ENCODE measurements around the gene PEBP1. TPM values are rescaled to one million over a fixed set of nuclear protein-coding genes. Genes with fewer than 3 reads are reported as not detected.

PEBP1 gene
- total and polyA plus RNA-seq, 7 donors, result 202 to 358 (median 270) TPM

DNA sequence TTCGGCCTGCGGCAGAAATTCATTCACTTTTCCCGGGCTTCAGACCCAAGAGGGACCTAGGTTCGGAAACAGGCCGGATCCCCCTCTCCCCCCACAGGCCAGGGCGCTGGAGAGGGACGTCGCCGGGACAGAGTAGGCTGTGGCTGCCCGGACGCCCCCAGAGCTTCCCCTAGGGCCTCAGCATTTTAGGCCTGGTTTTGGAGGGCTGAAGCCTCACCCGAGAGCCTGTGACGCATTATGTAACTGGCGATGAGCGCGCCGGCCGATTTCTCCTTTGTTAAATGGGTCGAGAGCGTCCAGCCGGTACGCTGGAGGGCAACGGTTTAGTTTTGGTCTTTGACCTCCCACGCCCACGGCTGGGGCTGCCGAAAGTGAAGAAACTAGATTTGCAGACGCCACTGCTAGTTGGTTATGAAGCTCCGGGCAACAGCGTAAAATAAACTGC is 657 bp downstream of the PEBP1 start:
- intact Hi-C loops (cut with DNase I), result loop anchor here (5.0 kb wide), 3 partner anchors 51 to 241 kb away; partner anchors contain the start of genes RFC5 and SUDS3
- H3K9me3 ChIP-seq, result no peaks in the 10 kb centered on the region
- H3K36me3 ChIP-seq, result peaks cover 11 to 39% (median 19%) of the 10 kb centered on the region in 4 donors
- H3K4me1 ChIP-seq, result peaks cover 0 to 23% (median 20%) of the 10 kb centered on the region in 4 donors
- no peaks in the 10 kb centered on the region for H3K27me3 ChIP-seq
- H3K27ac ChIP-seq, result peak overlapping the region; percentile 88 to 98 (median 91)
- 1 to 2% methylated on average over 29 of the region's 29 CpGs for WGBS, 2 donors
- peak overlapping the region; percentile 89 to 99 (median 93) for H3K4me3 ChIP-seq
- no peak for TF ChIP-seq EP300 (IDR thresholded peaks at IDR 0.05)
- peak in 2 of 4 donors; percentile 2 to 50 for TF ChIP-seq POLR2AphosphoS5 (IDR thresholded peaks at IDR 0.05)
- DNase-seq, result peak; percentile 75

DNA sequence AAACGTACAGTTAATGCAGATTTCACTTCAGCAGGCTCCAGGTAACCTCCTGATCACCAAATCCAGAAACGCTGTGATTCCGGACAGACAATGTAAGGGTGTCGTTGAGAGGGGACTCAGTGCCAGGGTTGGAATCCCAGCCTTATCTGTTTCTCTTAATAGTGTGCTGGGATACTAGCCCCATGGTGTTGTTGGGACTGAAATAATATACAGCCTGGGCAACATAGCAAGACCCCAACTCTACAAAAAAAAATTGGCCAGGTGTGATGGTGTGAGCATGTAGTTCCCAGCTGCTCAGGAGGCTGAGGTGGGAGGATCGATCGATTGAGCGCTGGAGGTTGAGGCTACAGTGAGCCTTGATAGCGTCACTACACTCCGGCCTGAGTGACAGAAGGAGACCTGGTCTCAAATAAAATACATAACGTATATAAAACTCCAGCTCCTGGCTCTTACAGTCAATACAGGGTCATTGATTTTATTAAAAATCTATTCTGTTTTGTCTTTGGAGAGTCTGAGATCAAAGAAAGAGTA is 1.3 kb downstream of the PEBP1 start:
- H3K27me3 ChIP-seq, result no peaks in the 10 kb centered on the region
- intact Hi-C loops (cut with DNase I), result loop anchor here (5.0 kb wide), 3 partner anchors 50 to 240 kb away; partner anchors contain the start of genes RFC5 and SUDS3
- H3K4me1 ChIP-seq, result peaks cover 0 to 23% (median 20%) of the 10 kb centered on the region in 4 donors
- no peak for DNase-seq
- TF ChIP-seq EP300 (IDR thresholded peaks at IDR 0.05) (no peak), POLR2AphosphoS5 (IDR thresholded peaks at IDR 0.05) (no peak), POLR2A (IDR thresholded peaks at IDR 0.05) (no peak)
- TF ChIP-seq, protein P1, sequence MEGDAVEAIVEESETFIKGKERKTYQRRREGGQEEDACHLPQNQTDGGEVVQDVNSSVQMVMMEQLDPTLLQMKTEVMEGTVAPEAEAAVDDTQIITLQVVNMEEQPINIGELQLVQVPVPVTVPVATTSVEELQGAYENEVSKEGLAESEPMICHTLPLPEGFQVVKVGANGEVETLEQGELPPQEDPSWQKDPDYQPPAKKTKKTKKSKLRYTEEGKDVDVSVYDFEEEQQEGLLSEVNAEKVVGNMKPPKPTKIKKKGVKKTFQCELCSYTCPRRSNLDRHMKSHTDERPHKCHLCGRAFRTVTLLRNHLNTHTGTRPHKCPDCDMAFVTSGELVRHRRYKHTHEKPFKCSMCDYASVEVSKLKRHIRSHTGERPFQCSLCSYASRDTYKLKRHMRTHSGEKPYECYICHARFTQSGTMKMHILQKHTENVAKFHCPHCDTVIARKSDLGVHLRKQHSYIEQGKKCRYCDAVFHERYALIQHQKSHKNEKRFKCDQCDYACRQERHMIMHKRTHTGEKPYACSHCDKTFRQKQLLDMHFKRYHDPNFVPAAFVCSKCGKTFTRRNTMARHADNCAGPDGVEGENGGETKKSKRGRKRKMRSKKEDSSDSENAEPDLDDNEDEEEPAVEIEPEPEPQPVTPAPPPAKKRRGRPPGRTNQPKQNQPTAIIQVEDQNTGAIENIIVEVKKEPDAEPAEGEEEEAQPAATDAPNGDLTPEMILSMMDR (IDR thresholded peaks at IDR 0.05), result no peak
- H3K27ac ChIP-seq, result peak overlapping the region; percentile 88 to 98 (median 91)
- 65 to 80% methylated on average over 10 of the region's 10 CpGs for WGBS, 2 donors
- H3K9me3 ChIP-seq, result no peaks in the 10 kb centered on the region
- peak overlapping the region; percentile 89 to 99 (median 93) for H3K4me3 ChIP-seq
- H3K36me3 ChIP-seq, result peaks cover 11 to 45% (median 22%) of the 10 kb centered on the region in 4 donors

DNA sequence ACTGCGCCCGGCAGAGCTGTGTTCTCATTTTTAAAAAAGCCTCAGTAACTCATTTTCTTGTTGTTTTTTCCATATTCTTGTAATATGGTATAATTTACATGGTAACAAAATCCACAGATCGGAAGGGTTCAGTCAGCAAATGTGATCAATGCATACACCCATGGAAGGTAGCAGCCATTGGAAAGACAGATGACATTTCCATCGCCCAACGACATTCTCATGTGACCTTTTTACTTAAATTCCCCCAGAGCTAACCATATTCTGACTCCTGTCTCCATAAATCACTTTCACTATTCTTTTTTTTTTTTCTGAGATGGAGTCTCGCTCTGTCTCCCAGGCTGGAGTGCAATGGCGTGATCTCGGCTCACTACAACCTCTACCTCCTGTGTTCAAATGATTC is 4.9 kb downstream of the PEBP1 start:
- DNase-seq, result no peak
- H3K9me3 ChIP-seq, result no peaks in the 10 kb centered on the region
- peaks cover 0 to 23% (median 16%) of the 10 kb centered on the region in 4 donors for H3K4me1 ChIP-seq
- H3K4me3 ChIP-seq, result no peak overlapping the region
- no peak for TF ChIP-seq EP300 (IDR thresholded peaks at IDR 0.05)
- no peak for TF ChIP-seq POLR2A (IDR thresholded peaks at IDR 0.05)
- TF ChIP-seq, protein P1 (IDR thresholded peaks at IDR 0.05), result no peak
- no peak for TF ChIP-seq POLR2AphosphoS5 (IDR thresholded peaks at IDR 0.05)
- intact Hi-C loops (cut with DNase I), result no loop called here
- H3K36me3 ChIP-seq, result peaks cover 29 to 81% (median 40%) of the 10 kb centered on the region in 4 donors
- H3K27ac ChIP-seq, result no peak overlapping the region
- 97% methylated on average over 8 of the region's 8 CpGs for WGBS, 2 donors
- no peaks in the 10 kb centered on the region for H3K27me3 ChIP-seq

DNA sequence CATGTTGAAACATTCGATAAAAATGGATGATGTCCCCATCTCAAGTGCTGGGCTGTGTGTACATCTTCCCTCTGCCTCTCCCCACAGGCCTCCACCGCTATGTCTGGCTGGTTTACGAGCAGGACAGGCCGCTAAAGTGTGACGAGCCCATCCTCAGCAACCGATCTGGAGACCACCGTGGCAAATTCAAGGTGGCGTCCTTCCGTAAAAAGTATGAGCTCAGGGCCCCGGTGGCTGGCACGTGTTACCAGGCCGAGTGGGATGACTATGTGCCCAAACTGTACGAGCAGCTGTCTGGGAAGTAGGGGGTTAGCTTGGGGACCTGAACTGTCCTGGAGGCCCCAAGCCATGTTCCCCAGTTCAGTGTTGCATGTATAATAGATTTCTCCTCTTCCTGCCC is 8.6 kb downstream of the PEBP1 start:
- Histone ChIP-seq H3K4me1 (no peaks in the 10 kb centered on the region), H3K4me3 (no peak overlapping the region), H3K27ac (no peak overlapping the region), H3K27me3 (no peaks in the 10 kb centered on the region), H3K36me3 (peaks cover 25 to 97% (median 42%) of the 10 kb centered on the region in 4 donors), H3K9me3 (no peaks in the 10 kb centered on the region)
- intact Hi-C loops (cut with DNase I), result no loop called here
- DNase-seq, result no peak
- WGBS, 2 donors, result 91 to 93% methylated on average over 13 of the region's 13 CpGs
- TF ChIP-seq POLR2A (IDR thresholded peaks at IDR 0.05) (no peak), POLR2AphosphoS5 (IDR thresholded peaks at IDR 0.05) (no peak)

DNA sequence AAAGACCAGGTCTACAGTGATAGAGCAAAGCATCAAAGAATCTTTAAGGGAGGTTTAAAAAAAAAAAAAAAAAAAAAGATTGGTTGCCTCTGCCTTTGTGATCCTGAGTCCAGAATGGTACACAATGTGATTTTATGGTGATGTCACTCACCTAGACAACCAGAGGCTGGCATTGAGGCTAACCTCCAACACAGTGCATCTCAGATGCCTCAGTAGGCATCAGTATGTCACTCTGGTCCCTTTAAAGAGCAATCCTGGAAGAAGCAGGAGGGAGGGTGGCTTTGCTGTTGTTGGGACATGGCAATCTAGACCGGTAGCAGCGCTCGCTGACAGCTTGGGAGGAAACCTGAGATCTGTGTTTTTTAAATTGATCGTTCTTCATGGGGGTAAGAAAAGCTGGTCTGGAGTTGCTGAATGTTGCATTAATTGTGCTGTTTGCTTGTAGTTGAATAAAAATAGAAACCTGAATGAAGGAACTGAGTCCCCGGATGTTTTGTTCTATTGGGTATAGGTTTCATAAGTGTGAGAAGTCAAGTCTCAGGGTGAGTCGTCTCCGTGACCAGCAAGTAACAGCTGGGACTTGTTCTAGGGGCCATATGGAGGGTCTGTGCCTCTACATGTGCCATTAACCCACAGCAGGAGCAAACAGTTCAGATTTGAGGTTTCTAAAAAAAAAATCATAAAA is 9.3 kb downstream of the PEBP1 start:
- H3K27ac ChIP-seq, result no peak overlapping the region
- no peak for TF ChIP-seq POLR2AphosphoS5 (IDR thresholded peaks at IDR 0.05)
- no peak for TF ChIP-seq POLR2A (IDR thresholded peaks at IDR 0.05)
- TF ChIP-seq EP300 (IDR thresholded peaks at IDR 0.05), result no peak
- TF ChIP-seq, protein P1 (IDR thresholded peaks at IDR 0.05), result no peak
- H3K36me3 ChIP-seq, result peaks cover 19 to 96% (median 39%) of the 10 kb centered on the region in 4 donors
- 86 to 90% methylated on average over 7 of the region's 7 CpGs for WGBS, 2 donors
- no peaks in the 10 kb centered on the region for H3K27me3 ChIP-seq
- intact Hi-C loops (cut with DNase I), result no loop called here
- no peaks in the 10 kb centered on the region for H3K9me3 ChIP-seq
- DNase-seq, result no peak
- no peak overlapping the region for H3K4me3 ChIP-seq
- no peaks in the 10 kb centered on the region for H3K4me1 ChIP-seq

Measured in sigmoid colon (tissue), 7 donors.